Stimulated activated CD4-positive, alpha-beta T cell treated with anti-CD3 and anti-CD28 coated beads, Interleukin-1b, Interleukin-23, amount 100 ng/mL, for 1 hour (primary cell): Measurements from ENCODE around the gene ATP1B3.
"Not testable (repeated sequence)": the region's sequence is repeated elsewhere in the genome, so short reads cannot be mapped to it uniquely, and the experiment has no call there.

Experiments
- DNase-seq, 2 donors: peaks; one replicate each; pipeline ENCODE4 v3.0.0-alpha.2; 2020; ENCODE audit warnings: low read depth in 2 of 2

ATP1B3 gene

GRCh38 chr3:141904203-141904602, 27.8 kb downstream of the ATP1B3 start:
- no peak for DNase-seq

GRCh38 chr3:141905129-141905528, 28.7 kb downstream of the ATP1B3 start:
- no peak for DNase-seq

GRCh38 chr3:141909408-141909807, 33.0 kb downstream of the ATP1B3 start:
- DNase-seq: no peak

- DNase-seq: not testable (repeated sequence)
Observed at GRCh38 chr3:141909986-141910385, 33.5 kb downstream of the ATP1B3 start.

GRCh38 chr3:141913150-141913811, 36.8 kb downstream of the ATP1B3 start:
- peak in 1 of 2 donors; percentile 8 for DNase-seq

- no peak for DNase-seq
Observed at GRCh38 chr3:141914311-141914710, 37.9 kb downstream of the ATP1B3 start.

- no peak for DNase-seq
Observed at GRCh38 chr3:141915016-141915415, 38.6 kb downstream of the ATP1B3 start.

GRCh38 chr3:141915766-141916165, 39.3 kb downstream of the ATP1B3 start:
- DNase-seq: no peak

GRCh38 chr3:141920701-141921100, 44.3 kb downstream of the ATP1B3 start:
- DNase-seq: no peak

GRCh38 chr3:141921316-141921715, 44.9 kb downstream of the ATP1B3 start:
- no peak for DNase-seq

GRCh38 chr3:141925677-141926076, 49.2 kb downstream of the ATP1B3 start:
- DNase-seq: not testable (repeated sequence)

GRCh38 chr3:141926929-141927328, 50.5 kb downstream of the ATP1B3 start:
- no peak for DNase-seq

GRCh38 chr3:141928631-141929270, 52.3 kb downstream of the ATP1B3 start:
- no peak for DNase-seq

- no peak for DNase-seq
Observed at GRCh38 chr3:141929341-141929995, 53.0 kb downstream of the ATP1B3 start.

- DNase-seq: no peak
Observed at GRCh38 chr3:141930801-141931200, 54.4 kb downstream of the ATP1B3 start.

GRCh38 chr3:141933421-141934300, 57.2 kb downstream of the ATP1B3 start:
- DNase-seq: no peak

- DNase-seq: no peak
Observed at GRCh38 chr3:141934354-141934753, 57.9 kb downstream of the ATP1B3 start.

GRCh38 chr3:141938011-141938500, 61.6 kb downstream of the ATP1B3 start:
- no peak for DNase-seq

- no peak for DNase-seq
Observed at GRCh38 chr3:141939759-141940158, 63.3 kb downstream of the ATP1B3 start.

- no peak for DNase-seq
Observed at GRCh38 chr3:141940194-141940776, 63.8 kb downstream of the ATP1B3 start.

GRCh38 chr3:141941093-141941492, 64.7 kb downstream of the ATP1B3 start:
- DNase-seq: no peak
